Measurements from ENCODE around the gene IQGAP3.
A peak's percentile ranks its signal among the peaks of the same experiment; 100 is the strongest.
"Not testable (repeated sequence)": the region's sequence is repeated elsewhere in the genome, so short reads cannot be mapped to it uniquely, and the experiment has no call there.

IQGAP3 gene

DNA sequence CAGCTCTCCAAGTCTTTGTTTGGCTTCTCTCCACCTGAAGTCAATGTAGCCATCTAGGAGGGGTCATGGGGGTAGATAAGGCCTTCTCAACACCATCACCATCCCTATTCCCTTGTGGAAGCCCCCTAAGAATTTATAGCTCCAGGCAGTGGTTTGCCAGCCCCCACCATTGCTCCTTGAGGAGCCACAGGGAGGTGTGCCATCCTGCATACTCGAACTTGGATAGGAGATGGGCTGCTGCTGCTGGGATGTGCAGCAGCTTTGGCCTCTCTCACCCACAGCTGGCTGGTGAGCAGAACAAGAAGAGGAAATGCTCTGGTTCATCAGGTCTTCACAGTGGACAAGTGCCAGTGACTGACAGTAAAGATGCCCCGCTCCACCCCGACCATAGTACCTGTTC, 24.1 kb upstream of the IQGAP3 start:
- no peak for DNase-seq (ENCODE audit: extremely low spot score, insufficient read length, low read depth)
- FAIRE-seq, result no peak

DNA sequence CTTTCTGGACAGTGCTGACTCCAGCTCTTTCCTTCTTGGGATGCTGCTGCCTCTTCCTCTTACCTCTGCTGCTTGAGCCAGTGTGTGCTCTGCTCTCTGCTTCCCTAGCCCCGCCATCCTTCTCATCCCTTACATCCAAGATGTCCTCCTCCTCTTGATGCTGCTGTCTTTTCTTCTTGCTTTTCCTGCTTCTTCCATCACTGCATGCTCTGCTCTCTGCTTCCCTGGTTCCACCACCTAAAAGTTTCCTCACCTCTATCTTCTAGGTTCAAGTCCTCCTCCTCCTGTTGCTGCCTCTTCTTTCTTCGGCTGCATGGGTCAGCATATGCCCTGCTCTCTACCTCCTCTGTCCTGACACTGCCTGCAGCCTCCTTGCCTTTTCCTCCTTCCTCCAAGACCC, 22.7 kb upstream of the IQGAP3 start:
- FAIRE-seq, result no peak
- DNase-seq (ENCODE audit: extremely low spot score, insufficient read length, low read depth), result no peak

DNA sequence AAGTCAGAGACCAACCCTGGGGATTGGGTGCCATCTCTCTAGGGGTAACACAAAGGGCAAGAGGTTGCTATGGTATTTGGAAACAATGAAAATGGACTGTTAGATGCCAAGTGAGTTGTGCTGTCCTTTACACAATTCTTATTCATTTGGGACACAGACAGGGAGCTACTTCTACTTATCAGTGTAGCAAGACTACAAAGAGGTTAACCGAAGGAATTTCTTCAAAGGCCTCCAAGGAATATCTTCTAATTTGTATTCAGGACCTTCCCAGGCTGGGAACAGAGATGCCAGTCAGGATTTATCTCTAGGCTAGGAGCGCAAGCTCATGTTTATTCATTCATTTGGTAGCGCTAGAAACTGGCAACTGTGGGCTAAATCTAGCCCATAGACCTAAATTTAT, 21.8 kb upstream of the IQGAP3 start:
- FAIRE-seq (no peak), DNase-seq (ENCODE audit: extremely low spot score, insufficient read length, low read depth) (no peak)

DNA sequence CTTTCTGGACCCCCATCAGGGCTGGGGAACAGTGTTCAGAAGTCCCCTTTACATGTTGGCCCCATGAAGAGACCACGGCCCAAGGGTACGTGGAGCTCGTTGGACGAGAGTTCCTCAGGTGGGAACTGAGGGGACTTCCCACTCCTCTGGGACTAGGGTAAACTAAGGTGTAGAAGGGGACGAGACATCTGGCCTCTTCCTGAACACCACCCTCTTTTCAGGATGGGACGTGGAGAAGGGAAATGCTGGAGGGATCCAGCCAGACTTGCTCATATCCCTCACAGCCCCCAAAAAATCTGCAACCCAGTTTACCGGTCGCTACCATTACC, 21.3 kb upstream of the IQGAP3 start:
- FAIRE-seq, result no peak
- DNase-seq (ENCODE audit: extremely low spot score, insufficient read length, low read depth), result no peak

DNA sequence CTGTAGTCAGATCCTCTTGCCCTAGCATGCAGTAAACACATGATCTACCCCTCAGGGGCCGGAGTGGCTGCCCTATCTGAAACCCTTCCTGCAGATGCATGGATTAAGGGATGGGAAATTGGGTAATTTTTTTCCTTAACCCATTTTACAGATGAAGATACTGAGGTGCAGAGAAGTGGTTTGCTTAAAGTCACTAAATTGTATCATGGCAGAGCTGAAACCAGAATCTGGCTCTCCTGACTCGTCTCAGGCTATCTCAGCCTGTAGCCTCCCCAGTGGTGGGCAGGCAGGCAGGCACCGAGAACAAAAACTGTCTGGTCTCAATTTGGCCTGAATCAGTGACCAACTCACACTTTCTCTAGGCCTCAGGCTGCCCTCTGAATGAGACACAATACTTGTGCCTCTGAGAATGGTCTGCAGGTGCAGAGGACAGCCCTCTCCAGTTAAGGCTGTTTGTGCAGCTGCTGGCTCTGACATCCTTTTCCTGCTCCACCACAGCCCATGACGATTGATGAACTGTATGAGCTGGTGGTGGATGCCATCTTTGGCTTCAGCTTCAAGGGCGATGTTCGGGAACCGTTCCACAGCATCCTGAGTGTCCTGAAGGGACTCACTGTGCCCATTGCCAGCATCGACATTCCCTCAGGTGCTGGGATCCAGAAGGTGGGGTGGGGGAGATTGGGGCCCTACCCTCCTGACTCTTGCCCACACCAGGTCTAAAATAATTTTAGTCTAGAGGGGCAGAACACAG, 20.7 kb upstream of the IQGAP3 start:
- no peak for FAIRE-seq
- DNase-seq (ENCODE audit: extremely low spot score, insufficient read length, low read depth), result no peak

DNA sequence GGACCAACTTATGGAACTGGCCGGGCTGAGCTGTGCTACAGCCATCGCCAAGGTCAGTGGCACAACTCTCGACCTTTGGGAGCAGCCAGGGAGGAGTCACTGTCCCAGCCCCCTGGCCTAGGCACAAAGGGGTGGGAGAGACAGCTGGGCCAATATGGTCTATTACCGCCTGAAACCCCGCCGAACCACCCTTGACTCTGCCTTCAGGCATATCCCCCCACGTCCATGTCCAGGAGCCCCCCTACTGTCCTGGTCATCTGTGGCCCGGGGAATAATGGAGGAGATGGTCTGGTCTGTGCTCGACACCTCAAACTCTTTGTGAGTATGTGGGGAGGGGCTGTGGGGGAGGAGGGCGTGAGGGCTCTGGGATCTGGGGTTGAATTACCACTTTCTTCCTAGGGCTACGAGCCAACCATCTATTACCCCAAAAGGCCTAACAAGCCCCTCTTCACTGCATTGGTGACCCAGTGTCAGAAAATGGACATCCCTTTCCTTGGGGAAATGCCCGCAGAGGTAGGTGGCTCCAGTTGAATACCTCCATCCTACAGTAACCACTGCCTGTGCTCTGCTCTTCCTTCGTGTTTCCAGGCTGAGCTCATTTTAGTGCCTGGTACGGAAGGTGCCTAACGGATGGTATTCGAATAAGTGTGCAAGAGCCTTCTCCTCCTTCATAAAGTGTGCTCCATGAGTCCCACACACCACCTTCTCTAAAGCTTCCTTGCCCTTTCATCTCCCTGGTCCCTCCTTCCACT, 20.0 kb upstream of the IQGAP3 start:
- no peak for FAIRE-seq

DNA sequence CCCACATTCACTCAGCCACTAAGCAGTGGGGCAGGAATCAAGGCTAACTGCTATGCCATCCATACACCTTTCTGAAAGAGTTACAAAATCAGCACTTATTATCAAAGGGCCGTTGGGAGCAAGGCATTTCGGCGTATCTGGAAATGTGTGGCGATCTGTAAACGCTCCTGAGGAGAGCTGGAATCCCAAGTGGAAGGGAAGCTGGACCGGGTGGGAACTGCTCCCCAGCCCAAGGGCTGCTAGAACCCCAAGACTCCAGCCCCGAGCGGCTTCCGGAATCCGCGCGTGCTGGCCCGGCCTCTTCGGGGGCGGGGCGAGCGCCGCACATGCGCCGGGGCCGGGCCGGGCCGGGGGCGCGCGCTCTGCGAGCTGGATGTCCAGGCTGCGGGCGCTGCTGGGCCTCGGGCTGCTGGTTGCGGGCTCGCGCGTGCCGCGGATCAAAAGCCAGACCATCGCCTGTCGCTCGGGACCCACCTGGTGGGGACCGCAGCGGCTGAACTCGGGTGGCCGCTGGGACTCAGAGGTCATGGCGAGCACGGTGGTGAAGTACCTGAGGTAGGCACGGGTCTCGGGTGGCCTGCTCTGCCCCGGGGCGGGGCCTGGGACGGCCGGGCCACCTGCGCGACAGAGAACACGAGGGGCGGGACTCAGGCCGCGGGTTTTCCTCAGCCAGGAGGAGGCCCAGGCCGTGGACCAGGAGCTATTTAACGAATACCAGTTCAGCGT, 19.2 kb upstream of the IQGAP3 start, which contains the start of gene NAXE:
NAXE (plus strand) TSS at position 345 of the 726 bp plus-strand sequence; CDS start at position 374, 29 bp downstream.
- no peak for DNase-seq (ENCODE audit: extremely low spot score, insufficient read length, low read depth)
- FAIRE-seq, result peak; percentile 67

More for the DNA sequence above, 20.0 kb upstream of the IQGAP3 start:
- no peak for DNase-seq (ENCODE audit: extremely low spot score, insufficient read length, low read depth)

DNA sequence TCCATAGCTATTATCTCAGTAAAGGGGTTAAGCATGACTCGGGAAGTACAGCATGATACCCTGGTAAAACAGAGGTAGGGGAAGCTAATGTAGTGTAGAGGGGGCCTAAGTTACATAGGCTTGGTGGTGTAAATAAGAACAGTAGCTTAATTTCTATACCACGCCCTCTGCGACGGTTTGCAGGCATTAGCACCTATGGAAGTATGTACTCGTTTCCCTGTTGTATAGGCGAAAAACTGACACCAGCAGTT, 18.7 kb upstream of the IQGAP3 start:
- FAIRE-seq, result no peak
- DNase-seq (ENCODE audit: extremely low spot score, insufficient read length, low read depth), result no peak

DNA sequence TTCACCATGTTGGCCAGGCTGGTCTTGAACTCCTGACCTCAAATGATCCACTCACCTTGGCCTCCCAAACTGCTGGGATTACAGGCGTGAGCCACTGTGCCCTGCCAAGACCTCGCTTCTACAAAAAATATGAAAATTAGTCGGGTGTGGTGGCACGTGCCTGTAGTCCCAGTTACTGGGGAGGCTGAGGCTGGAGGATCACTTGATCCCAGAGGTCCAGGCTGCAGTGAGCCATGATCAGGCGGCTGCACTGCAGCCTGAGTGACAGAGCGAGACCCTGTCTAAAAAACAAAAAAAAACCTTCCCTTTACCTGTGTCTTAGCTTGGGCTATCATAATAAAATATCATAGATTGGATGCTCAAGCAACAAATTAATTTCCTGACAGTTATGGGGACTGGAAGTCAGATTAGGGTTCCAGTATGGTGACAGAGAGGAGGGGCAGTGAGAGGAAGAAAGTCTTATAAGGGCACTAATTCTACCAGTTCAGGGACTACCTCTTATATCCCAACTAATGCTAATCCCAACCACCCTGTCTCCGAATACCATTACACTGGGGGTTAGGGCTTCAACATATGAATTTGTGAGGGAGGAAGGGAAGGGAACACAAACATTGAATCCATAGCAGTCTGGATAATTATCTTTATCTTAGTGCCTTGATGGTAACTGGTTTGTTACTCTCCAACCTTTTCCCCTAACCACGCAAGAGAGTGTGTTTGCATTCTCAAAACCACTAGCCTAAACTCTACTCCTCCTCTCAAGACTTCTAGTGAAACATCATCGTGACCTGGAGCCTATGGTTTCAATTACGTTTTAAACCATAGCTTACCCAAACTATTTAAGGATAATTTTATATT, 18.2 kb upstream of the IQGAP3 start:
- DNase-seq (ENCODE audit: extremely low spot score, insufficient read length, low read depth) (no peak), FAIRE-seq (no peak)

DNA sequence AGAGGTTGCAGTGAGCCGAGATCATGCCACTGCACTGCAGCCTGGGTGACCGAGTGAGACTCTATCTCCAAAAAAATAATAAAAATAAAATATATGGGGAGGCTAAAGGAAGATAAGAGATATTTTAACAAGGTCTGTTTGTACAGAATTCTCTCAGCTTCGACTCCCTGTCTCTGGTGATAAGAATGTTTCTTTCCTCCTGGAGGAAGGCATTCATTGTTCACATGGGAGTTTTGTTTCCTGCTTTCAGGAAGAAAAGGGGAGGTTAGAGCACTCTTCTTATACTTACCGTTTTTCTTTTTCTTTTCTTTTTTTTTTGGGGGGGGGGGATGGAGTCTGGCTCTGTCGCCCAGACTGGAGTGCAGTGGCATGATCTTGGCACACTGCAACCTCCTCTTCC, 17.2 kb upstream of the IQGAP3 start:
- FAIRE-seq, result no peak
- DNase-seq (ENCODE audit: extremely low spot score, insufficient read length, low read depth), result no peak

DNA sequence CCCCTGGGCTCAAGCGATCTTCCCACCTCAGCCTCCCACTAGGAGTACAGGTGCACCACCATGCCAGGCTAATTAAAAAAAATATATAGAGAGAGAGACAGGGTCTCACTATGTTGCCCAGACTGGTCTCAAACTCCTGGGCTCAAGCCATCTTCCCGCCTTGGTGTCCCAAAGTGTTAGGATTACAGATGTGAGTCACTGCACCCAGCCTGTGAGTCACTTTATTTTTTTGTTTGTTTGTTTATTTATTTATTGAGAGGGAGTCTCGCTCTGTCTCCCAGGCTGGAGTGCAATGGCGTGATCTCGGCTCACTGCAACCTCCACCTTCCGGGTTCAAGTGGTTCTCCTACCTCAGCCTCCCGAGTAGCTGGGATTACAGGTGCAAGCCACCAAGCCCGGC, 15.6 kb upstream of the IQGAP3 start:
- not testable (repeated sequence) for FAIRE-seq; DNase-seq (ENCODE audit: extremely low spot score, insufficient read length, low read depth)

DNA sequence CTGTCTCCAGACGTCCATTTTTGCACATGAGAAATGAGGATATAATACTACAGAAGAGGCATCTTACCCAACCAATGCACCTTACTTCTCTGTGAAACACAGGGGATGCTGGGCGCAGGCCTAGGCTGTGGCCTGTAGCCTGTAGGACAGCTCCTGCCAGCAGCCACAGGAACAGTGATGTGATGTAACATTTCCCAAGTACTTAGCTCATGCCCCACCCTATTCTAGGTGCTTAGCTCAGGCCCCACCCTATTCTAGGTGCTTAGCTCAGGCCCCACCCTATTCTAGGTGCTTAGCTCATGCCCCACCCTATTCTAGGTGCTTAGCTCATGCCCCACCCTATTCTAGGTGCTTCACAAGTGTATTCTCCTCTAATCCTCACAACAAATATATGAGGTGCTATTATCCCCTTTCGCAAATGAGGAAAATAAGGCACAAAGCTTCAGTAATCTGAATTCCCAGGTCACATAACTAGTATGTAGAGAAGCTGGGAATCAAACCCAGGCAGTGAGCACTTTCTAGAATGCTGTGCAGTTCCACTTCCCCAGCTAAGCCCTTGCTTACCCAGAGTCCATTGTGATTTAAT, 14.6 kb upstream of the IQGAP3 start:
- FAIRE-seq, result no peak

DNA sequence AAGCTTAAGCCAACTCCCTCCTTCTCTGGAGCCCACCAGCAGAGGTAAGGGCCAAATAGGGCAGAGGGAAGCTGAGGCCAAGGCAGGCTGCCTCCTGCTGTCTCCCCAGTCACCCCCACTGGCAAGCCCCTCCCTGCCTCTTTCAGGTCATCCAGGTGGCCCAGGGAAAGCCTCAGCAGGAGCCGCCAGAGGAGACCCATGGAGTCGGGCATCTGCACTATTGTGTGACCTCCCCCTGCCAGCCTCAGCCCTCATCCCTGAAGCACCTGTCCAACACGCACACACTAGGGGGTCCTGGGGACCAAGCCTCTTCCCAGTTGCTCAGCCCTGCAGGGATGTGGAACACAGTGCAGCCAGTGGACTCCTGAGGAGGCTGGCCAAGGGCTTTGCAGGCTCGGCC, 14.0 kb upstream of the IQGAP3 start:
- FAIRE-seq, result no peak
- DNase-seq (ENCODE audit: extremely low spot score, insufficient read length, low read depth), result no peak

More for the DNA sequence above, 14.6 kb upstream of the IQGAP3 start:
- DNase-seq (ENCODE audit: extremely low spot score, insufficient read length, low read depth), result no peak

DNA sequence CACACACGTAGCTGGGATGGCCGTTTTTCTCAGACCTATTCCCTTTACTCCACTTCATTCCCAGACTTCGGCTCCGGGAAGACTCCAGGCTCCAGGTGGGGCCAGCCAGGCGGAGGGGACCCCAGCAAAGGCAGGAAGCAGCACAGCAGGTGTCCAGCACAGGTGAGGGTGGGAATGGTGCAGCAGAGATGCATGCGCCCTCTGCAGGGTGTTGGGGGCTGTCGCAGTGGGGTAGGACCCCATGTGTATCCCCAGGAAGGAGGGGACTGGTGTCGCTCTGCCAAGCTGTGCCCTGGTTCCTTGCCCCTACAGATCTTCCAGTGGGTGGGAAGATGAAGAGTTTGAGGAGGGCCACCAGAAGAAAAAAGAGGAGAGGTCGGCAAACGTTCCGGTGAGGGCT, 12.4 kb upstream of the IQGAP3 start:
- DNase-seq (ENCODE audit: extremely low spot score, insufficient read length, low read depth) (no peak), FAIRE-seq (no peak)

DNA sequence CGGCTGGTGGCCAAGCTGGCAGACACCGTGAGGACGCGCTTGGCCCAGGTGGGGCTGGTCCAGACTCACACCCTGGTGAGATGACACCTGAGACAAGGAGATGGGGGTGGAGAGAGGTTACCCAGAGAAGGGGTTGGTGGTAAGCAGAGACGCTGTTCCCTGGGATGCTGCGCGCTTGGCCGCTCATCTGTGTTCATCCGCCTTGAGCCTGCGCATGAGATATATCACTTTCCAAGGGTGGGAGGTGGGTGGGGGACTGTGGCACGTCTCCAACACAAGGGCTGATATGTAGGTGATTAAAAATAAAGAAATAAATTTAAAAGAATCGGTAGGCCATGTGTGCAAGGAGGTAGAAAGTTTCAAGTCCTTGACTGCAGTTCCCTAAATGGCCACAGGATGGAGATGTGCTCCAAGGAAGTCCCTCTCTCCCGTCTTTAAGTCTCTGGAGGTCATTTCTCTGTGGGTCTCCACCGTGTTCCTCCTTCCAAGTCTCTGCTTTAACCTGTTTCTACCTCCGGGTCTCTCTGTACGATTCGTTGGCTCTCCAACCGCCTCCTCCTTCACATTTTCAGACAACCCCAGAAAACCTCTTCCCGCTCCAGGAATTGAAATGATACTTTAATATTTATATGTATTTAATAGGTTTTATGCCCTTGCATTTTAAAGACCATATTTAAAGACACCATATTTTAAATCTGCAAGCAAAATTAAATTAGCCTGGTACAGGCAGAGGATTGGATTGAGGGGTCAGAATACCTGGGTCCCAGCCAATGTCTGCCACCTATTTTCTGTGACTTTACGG, 11.7 kb upstream of the IQGAP3 start:
- FAIRE-seq (peak; percentile 84), DNase-seq (ENCODE audit: extremely low spot score, insufficient read length, low read depth) (no peak)

DNA sequence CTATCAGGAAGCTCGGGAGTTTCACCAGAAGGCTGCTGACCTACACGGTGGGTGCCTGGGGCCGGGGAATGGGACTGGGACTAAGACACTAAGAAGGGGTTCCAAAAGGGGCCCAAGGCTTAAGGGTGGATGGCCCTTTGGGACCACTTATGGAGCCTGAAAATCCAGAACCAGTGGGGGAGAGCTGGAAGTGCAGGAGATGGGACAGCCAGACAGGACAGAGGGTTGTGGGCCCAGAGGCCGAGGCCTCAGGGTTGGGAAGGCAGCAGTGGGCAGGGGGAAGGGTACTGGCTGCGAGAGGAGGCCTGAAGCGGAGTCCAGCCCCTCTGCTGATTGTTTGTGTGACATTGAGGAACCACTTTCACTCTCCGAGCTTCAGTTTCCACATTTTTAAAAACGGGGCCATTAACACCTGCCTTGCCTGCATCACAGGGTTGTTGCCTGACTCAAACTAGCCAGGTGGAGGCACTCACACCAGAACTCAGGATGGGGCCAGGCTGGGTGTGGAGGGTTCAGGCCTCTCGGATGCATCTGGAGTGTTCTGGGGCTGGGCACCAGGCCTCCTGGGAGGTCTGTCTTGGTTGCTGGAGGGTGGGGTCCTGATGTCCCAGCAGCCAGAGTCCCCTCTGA, 10.1 kb upstream of the IQGAP3 start:
- peak; percentile 39 for FAIRE-seq
- no peak for DNase-seq (ENCODE audit: extremely low spot score, insufficient read length, low read depth)

DNA sequence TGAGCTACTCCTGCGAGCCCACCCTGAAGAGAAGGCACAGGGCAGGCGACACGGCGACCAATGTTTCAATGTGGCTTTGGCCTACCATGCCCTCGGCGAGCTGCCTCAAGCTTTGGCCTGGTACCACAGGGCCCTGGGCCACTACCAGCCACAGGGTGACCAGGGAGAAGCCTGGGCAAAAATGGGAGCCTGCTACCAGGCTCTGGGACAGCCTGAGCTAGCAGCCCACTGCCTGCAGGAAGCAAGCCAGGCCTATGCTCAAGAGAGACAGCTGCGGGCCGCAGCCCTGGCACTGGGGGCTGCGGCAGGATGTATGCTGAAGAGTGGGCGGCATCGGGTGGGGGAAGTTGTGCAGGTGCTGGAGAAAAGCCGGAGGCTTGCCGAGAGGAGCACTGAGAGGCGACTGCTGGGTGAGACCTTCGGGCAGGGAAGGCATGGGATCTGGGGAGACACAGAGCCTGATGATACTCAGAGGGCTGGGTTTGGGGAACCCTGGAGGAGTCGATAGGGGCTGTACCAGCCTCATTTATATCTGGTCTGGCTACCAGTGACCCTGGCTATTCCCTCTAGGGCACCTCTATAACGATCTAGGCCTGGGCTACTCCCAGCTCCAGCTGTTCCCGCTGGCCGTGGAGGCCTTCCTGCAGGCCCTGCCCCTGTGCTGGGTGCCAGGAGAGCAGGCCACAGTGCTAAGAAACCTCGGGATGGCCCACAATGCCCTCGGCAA, 9.5 kb upstream of the IQGAP3 start:
- FAIRE-seq (no peak), DNase-seq (ENCODE audit: extremely low spot score, insufficient read length, low read depth) (no peak)

DNA sequence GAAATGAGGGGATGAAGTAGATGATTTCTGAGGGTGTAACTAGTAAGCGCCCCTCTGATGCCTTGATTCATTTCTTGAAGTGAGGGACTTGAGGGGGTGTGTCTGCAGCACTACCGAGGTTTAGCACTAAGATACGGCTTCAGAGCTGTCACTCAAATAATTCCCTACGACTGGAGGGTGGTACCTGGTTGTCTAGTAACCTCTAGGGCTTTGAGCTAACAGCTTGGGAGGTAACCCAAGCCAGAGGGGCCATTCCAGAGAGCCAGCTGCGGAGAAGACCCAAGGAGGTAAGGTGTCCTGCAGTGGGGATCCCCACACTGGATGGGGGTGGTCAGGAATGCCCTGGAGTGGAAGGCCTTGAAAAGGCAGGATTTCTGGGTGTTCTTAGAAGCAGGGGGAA, 7.1 kb upstream of the IQGAP3 start, which contains the start of gene TTC24:
TTC24 (plus strand) TSS at position 252 of the 400 bp plus-strand sequence. CDS start 1,642 bp downstream, outside the sequence.
- DNase-seq (ENCODE audit: extremely low spot score, insufficient read length, low read depth) (no peak), FAIRE-seq (no peak)

All from GM18507 (cell line).